GM23338 (cell line): ENCODE measurements around the gene KRT7. TPM values are rescaled to one million over a fixed set of nuclear protein-coding genes. Genes with fewer than 3 reads are reported as not detected.
A peak's percentile ranks its signal among the peaks of the same experiment; 100 is the strongest.

Experiments
- ATAC-seq: fragments of 200-7000 bp; cut with Tn5 transposase; 3 replicates; pipeline ENCODE4 v1.9.1; 2020
- DNase-seq: peaks from one replicate; pipeline ENCODE4 v3.0.0-alpha.2; 2015; ENCODE audit warnings: low spot score
- H2AFZ ChIP-seq: fragments of 200-600 bp; sonication (generic); 2 replicates; pipeline ENCODE4 v1.8.0; 2016; ENCODE audit warnings: antibody characterized with exemption, mild to moderate bottlenecking, moderate library complexity
- H3F3A ChIP-seq: fragments of 200-600 bp; sonication (generic); replicated peaks from 2 replicates; pipeline ENCODE4 v1.8.0; 2017; ENCODE audit warnings: antibody characterized with exemption, mixed run types, low read depth
- H3K27ac ChIP-seq: fragments of 200-600 bp; sonication (generic); 2 replicates; pipeline ENCODE4 v1.6.1; 2016; ENCODE audit warnings: low read depth
- H3K27me3 ChIP-seq: fragments of 200-600 bp; sonication (generic); 2 replicates; pipeline ENCODE4 v1.8.0; 2016; ENCODE audit warnings: mild to moderate bottlenecking, mixed run types, moderate library complexity; ENCODE audit not compliant: insufficient read depth
- H3K36me3 ChIP-seq: fragments of 200-600 bp; sonication (generic); 2 replicates; pipeline ENCODE4 v1.8.0; 2016; ENCODE audit warnings: mild to moderate bottlenecking; ENCODE audit not compliant: insufficient read depth
- H3K4me1 ChIP-seq: fragments of 200-600 bp; sonication (generic); 2 replicates; pipeline ENCODE4 v1.8.0; 2016; ENCODE audit warnings: mild to moderate bottlenecking, moderate library complexity; ENCODE audit not compliant: insufficient read depth
- H3K4me2 ChIP-seq: fragments of 200-600 bp; sonication (generic); 2 replicates; pipeline ENCODE4 v1.7.1; 2017; ENCODE audit warnings: mixed run types
- H3K4me3 ChIP-seq: fragments of 200-600 bp; sonication (generic); 2 replicates; pipeline ENCODE4 v1.6.1; 2016; ENCODE audit warnings: mixed run types
- H3K79me2 ChIP-seq: fragments of 200-600 bp; sonication (generic); replicated peaks from 2 replicates; pipeline ENCODE4 v1.8.0; 2017; ENCODE audit warnings: mild to moderate bottlenecking; ENCODE audit not compliant: insufficient read depth
- H3K9me2 ChIP-seq: fragments of 200-600 bp; sonication (generic); 2 replicates; pipeline ENCODE4 v1.8.0; 2017; ENCODE audit not compliant: insufficient read depth
- H4K20me1 ChIP-seq: fragments of 200-600 bp; sonication (generic); replicated peaks from 2 replicates; pipeline ENCODE4 v1.8.0; 2017; ENCODE audit warnings: mild to moderate bottlenecking; ENCODE audit not compliant: insufficient read depth
- H3K27ac Mint-ChIP-seq: 2 replicates; pipeline ENCODE4 v1.8.0; 2020; ENCODE audit warnings: inconsistent platforms, mild to moderate bottlenecking, moderate library complexity, mixed read lengths
- H3K27me3 Mint-ChIP-seq: 3 replicates; pipeline ENCODE4 v1.8.0; 2022; ENCODE audit warnings: low read depth, mild to moderate bottlenecking, moderate library complexity, mixed read lengths, inconsistent platforms; ENCODE audit not compliant: insufficient read depth, poor library complexity
- H3K36me3 Mint-ChIP-seq: 3 replicates; pipeline ENCODE4 v1.8.0; 2021; ENCODE audit warnings: low read depth, mild to moderate bottlenecking, inconsistent platforms, moderate library complexity, mixed read lengths
- H3K4me1 Mint-ChIP-seq: 3 replicates; pipeline ENCODE4 v1.8.0; 2020; ENCODE audit warnings: mild to moderate bottlenecking, inconsistent platforms, mixed read lengths
- H3K4me3 Mint-ChIP-seq: 3 replicates; pipeline ENCODE4 v1.8.0; 2021; ENCODE audit warnings: moderate library complexity, mild to moderate bottlenecking, inconsistent platforms, mixed read lengths
- H3K9me3 Mint-ChIP-seq: 3 replicates; pipeline ENCODE4 v1.8.0; 2020; ENCODE audit warnings: moderate library complexity, mild to moderate bottlenecking, inconsistent platforms, mixed read lengths
- EZH2 ChIP-seq: fragments of 200-600 bp; sonication (generic); IDR thresholded peaks from one replicate; pipeline ENCODE4 v1.8.0; 2017; ENCODE audit warnings: antibody characterized with exemption, mild to moderate bottlenecking, low read depth; ENCODE audit not compliant: unreplicated experiment
- EZH2phosphoT487 ChIP-seq: fragments of 200-600 bp; sonication (generic); IDR thresholded peaks from one replicate; pipeline ENCODE4 v1.8.1; 2018; ENCODE audit warnings: antibody characterized with exemption; ENCODE audit not compliant: unreplicated experiment
- JUNB ChIP-seq: IDR thresholded peaks from one replicate; pipeline ENCODE4 v1.6.1; 2016; ENCODE audit warnings: antibody characterized with exemption; ENCODE audit not compliant: unreplicated experiment
- NANOG ChIP-seq: IDR thresholded peaks from 2 replicates; pipeline ENCODE4 v1.6.1; 2016; ENCODE audit warnings: antibody characterized with exemption, borderline replicate concordance
- POLR2AphosphoS5 ChIP-seq: IDR thresholded peaks from 2 replicates; pipeline ENCODE4 v1.6.1; 2016; ENCODE audit warnings: antibody characterized with exemption, low read depth
- STAT1 ChIP-seq: IDR thresholded peaks from one replicate; pipeline ENCODE4 v1.6.1; 2016; ENCODE audit warnings: antibody characterized with exemption; ENCODE audit not compliant: unreplicated experiment
- ZNF331 ChIP-seq: fragments of 250-450 bp; sonication (Bioruptor Pico); IDR thresholded peaks from 2 replicates; pipeline ENCODE4 v1.5.0; 2020; ENCODE audit warnings: low read depth, mild to moderate bottlenecking, moderate library complexity
- polyA plus RNA-seq: library from polyadenylated mRNA; unstranded; fragments of >200 nt; fragmentation: Nextera tagmentation; extraction: Ambion mirVana; gene quantifications from 2 replicates; pipeline ENCODE4 v1.2.1, GENCODE V29; 2016
- total RNA-seq: library from RNA; depleted of rRNA; stranded (reverse); fragments of >200 nt; shearing (Covaris generic); gene quantifications from 2 replicates; pipeline ENCODE4 v1.2.3, GENCODE V29; 2014
- TF ChIP-seq, protein P1 (sequence below): IDR thresholded peaks from one replicate; pipeline ENCODE4 v1.6.1; 2018; ENCODE audit warnings: antibody characterized with exemption; ENCODE audit not compliant: unreplicated experiment
- TF ChIP-seq, protein P2 (sequence below): IDR thresholded peaks from 2 replicates; pipeline ENCODE4 v1.6.1; 2016; ENCODE audit warnings: antibody characterized with exemption

KRT7 gene
- total and polyA plus RNA-seq, 2 experiments from 2014 or later: 6.5 to 9.4 TPM

DNA sequence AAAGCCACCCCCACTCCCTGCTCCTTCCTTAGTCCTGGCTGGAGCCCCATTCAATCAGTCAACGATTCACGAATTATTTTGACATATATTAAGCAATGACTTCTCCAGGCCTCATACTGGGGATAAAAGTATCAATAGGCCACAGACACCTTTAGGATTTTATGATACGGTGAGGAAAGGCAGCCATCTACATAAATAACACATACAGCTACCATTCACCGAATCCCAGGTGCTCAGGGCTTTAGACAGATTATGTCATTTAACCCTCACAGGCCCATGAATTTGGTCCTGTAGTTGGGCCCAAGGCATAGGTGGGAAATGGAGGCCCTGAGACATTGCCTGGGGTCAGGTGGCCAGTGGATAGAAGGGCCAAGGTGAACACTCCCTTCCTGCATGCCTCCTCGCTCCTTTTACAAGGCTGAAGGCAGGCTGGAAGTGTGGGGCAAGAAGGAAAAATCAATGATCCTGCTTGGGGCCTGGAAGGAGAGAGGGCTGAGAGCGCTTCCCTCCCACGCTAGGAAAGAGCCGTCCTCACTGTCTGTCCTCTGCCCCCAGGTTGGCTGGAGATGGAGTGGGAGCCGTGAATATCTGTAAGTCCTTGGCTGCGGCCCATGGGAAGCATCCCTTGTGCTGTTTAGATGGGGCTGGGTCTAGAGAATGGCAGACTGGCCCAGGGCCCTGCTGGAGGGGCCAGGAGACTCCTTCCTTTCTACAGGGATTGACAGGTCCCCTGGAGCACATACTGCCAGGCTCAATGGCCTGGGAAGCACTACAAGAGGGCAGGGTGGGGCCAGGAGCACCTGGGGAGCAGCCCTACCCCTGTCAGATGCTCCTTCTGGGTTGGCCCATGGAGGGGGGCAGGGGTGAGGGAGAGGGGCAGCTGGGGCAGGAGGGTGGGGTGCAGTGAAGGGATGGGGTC is 14.8 kb downstream of the KRT7 start:
- no peaks in the 10 kb centered on the region for H3K79me2 ChIP-seq

DNA sequence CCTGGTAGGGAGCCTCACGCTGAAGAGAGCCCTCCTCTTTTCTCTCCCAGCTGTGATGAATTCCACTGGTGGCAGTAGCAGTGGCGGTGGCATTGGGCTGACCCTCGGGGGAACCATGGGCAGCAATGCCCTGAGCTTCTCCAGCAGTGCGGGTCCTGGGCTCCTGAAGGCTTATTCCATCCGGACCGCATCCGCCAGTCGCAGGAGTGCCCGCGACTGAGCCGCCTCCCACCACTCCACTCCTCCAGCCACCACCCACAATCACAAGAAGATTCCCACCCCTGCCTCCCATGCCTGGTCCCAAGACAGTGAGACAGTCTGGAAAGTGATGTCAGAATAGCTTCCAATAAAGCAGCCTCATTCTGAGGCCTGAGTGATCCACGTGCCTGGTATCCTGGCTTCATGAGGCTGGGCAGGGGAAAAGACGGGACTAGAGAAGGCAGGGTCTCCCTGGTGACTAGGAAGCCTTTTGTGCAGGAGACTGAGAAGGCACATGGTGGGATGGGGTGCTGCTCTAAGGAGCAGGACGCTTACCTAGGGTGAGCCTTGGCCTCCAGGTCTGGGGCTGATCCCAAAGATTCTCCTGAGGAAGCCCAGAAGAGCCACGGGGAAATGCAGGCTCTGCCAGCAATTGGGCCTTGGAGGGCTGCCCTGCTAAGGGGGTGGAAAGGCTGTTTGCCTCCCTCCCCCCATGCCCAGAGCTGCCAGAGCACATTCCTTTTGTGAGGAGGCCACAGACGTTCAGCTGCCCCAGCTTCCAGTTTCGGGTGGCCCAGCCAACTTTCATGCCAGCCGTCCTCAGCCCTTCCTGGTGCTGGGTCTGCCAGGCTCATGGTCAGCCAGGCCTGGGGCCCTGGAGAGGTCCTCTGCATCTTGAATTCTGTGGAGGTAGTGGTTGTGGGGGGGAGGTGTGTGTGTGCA is 15.8 kb downstream of the KRT7 start:
- no peaks in the 10 kb centered on the region for H4K20me1 ChIP-seq
- no peaks in the 10 kb centered on the region for H3K9me3 Mint-ChIP-seq
- H3K27me3 Mint-ChIP-seq: peaks cover 32% of the 10 kb centered on the region
- H3K4me1 ChIP-seq: no peaks in the 10 kb centered on the region
- H3K79me2 ChIP-seq: no peaks in the 10 kb centered on the region
- no peak overlapping the region for H3K4me2 ChIP-seq
- H3K4me3 Mint-ChIP-seq: no peak overlapping the region
- peaks cover 45% of the 10 kb centered on the region for H3K4me1 Mint-ChIP-seq
- no peak overlapping the region for H3K27ac Mint-ChIP-seq
- no peaks in the 10 kb centered on the region for H3K9me2 ChIP-seq
- peaks cover 25% of the 10 kb centered on the region for H3K27me3 ChIP-seq
- ATAC-seq (no peak), DNase-seq (no peak)
- H3F3A ChIP-seq: no peaks in the 10 kb centered on the region
- no peaks in the 10 kb centered on the region for H3K36me3 Mint-ChIP-seq
- H3K4me3 ChIP-seq: no peak overlapping the region
- H3K36me3 ChIP-seq: no peaks in the 10 kb centered on the region
- no peak overlapping the region for H2AFZ ChIP-seq
- H3K27ac ChIP-seq: no peak overlapping the region
- TF ChIP-seq EZH2 (no peak), ZNF331 (CRISPR knock-in tag) (no peak), JUNB (no peak), NANOG (no peak), STAT1 (no peak), POLR2AphosphoS5 (no peak)
- TF ChIP-seq, protein P1, sequence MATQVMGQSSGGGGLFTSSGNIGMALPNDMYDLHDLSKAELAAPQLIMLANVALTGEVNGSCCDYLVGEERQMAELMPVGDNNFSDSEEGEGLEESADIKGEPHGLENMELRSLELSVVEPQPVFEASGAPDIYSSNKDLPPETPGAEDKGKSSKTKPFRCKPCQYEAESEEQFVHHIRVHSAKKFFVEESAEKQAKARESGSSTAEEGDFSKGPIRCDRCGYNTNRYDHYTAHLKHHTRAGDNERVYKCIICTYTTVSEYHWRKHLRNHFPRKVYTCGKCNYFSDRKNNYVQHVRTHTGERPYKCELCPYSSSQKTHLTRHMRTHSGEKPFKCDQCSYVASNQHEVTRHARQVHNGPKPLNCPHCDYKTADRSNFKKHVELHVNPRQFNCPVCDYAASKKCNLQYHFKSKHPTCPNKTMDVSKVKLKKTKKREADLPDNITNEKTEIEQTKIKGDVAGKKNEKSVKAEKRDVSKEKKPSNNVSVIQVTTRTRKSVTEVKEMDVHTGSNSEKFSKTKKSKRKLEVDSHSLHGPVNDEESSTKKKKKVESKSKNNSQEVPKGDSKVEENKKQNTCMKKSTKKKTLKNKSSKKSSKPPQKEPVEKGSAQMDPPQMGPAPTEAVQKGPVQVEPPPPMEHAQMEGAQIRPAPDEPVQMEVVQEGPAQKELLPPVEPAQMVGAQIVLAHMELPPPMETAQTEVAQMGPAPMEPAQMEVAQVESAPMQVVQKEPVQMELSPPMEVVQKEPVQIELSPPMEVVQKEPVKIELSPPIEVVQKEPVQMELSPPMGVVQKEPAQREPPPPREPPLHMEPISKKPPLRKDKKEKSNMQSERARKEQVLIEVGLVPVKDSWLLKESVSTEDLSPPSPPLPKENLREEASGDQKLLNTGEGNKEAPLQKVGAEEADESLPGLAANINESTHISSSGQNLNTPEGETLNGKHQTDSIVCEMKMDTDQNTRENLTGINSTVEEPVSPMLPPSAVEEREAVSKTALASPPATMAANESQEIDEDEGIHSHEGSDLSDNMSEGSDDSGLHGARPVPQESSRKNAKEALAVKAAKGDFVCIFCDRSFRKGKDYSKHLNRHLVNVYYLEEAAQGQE: no peak
- TF ChIP-seq, protein P2, sequence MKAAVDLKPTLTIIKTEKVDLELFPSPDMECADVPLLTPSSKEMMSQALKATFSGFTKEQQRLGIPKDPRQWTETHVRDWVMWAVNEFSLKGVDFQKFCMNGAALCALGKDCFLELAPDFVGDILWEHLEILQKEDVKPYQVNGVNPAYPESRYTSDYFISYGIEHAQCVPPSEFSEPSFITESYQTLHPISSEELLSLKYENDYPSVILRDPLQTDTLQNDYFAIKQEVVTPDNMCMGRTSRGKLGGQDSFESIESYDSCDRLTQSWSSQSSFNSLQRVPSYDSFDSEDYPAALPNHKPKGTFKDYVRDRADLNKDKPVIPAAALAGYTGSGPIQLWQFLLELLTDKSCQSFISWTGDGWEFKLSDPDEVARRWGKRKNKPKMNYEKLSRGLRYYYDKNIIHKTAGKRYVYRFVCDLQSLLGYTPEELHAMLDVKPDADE: no peak

More for the DNA sequence above, 14.8 kb downstream of the KRT7 start:
- Histone ChIP-seq H3K4me1 (no peaks in the 10 kb centered on the region), H3K9me2 (no peaks in the 10 kb centered on the region), H3K27ac (no peak overlapping the region), H3F3A (no peaks in the 10 kb centered on the region), H3K4me3 (no peak overlapping the region), H2AFZ (no peak overlapping the region), H3K36me3 (no peaks in the 10 kb centered on the region), H4K20me1 (no peaks in the 10 kb centered on the region), H3K27me3 (peaks cover 25% of the 10 kb centered on the region), H3K4me2 (peak overlapping the region; percentile 48; the same call in 1 of the 2 replicates)
- Mint-ChIP-seq H3K4me1 (peaks cover 50% of the 10 kb centered on the region), H3K36me3 (0 out of 3 replicates have a peak, but pooled peaks cover 3% of the 10 kb centered on the region), H3K9me3 (no peaks in the 10 kb centered on the region), H3K4me3 (peak overlapping the region; percentile 12; the same call in 1 of the 3 replicates), H3K27me3 (peaks cover 35% of the 10 kb centered on the region), H3K27ac (no peak overlapping the region)
- no peak for DNase-seq
- ATAC-seq: no peak
- TF ChIP-seq EZH2phosphoT487: no peak
